OCI-LY7 (cell line): ENCODE results near the gene CDC42SE1.

Source experiments
- CTCF ChIP-seq: fragments of 200-600 bp; sonication (generic); conservative IDR thresholded peaks from 2 replicates; pipeline ENCODE4 v1.5.1; 2014; ENCODE audit warnings: mild to moderate bottlenecking, antibody characterized with exemption, low read length, moderate library complexity, mixed read lengths
- EZH2phosphoT487 ChIP-seq: fragments of 200-600 bp; sonication (generic); IDR thresholded peaks from 2 replicates; pipeline ENCODE4 v1.6.1; 2018; ENCODE audit warnings: low read depth, borderline replicate concordance, mild to moderate bottlenecking, mixed run types, antibody characterized with exemption, low read length, moderate library complexity, mixed read lengths

- TF ChIP-seq CTCF (no peak), EZH2phosphoT487 (no peak)
Observed at GRCh38 chr1:151009206-151009587, 50.2 kb downstream of the CDC42SE1 start.
